ENCODE results near the gene CAMTA1.

Gene CAMTA1

GRCh38 chr1:7475691-7476090 is 690.4 kb downstream of the CAMTA1 start:
- H3K4me3 ChIP-seq (ENCODE audit: low read length): no peak overlapping the region
- no peak for DNase-seq (ENCODE audit: low read depth)
- no peak for TF ChIP-seq CTCF (IDR thresholded peaks at IDR 0.05; ENCODE audit: insufficient read depth, low read depth, low read length, missing control alignments)

GRCh38 chr1:7476402-7476801 is 691.1 kb downstream of the CAMTA1 start:
- no peak for TF ChIP-seq CTCF (IDR thresholded peaks at IDR 0.05; ENCODE audit: insufficient read depth, low read depth, low read length, missing control alignments)
- no peak overlapping the region for H3K4me3 ChIP-seq (ENCODE audit: low read length)
- DNase-seq (ENCODE audit: low read depth): no peak

- DNase-seq (ENCODE audit: low read depth): no peak
- TF ChIP-seq CTCF (IDR thresholded peaks at IDR 0.05; ENCODE audit: insufficient read depth, low read depth, low read length, missing control alignments): no peak
- no peak overlapping the region for H3K4me3 ChIP-seq (ENCODE audit: low read length)
Measured at GRCh38 chr1:7476861-7477547, 691.8 kb downstream of the CAMTA1 start.

- TF ChIP-seq CTCF (IDR thresholded peaks at IDR 0.05; ENCODE audit: insufficient read depth, low read depth, low read length, missing control alignments): no peak
- DNase-seq (ENCODE audit: low read depth): no peak
- no peak overlapping the region for H3K4me3 ChIP-seq (ENCODE audit: low read length)
Measured at GRCh38 chr1:7477593-7477992, 692.3 kb downstream of the CAMTA1 start.

GRCh38 chr1:7478142-7478790 is 693.0 kb downstream of the CAMTA1 start:
- no peak for TF ChIP-seq CTCF (IDR thresholded peaks at IDR 0.05; ENCODE audit: insufficient read depth, low read depth, low read length, missing control alignments)
- DNase-seq (ENCODE audit: low read depth): no peak
- H3K4me3 ChIP-seq (ENCODE audit: low read length): no peak overlapping the region

GRCh38 chr1:7478809-7479499 is 693.7 kb downstream of the CAMTA1 start:
- no peak for TF ChIP-seq CTCF (IDR thresholded peaks at IDR 0.05; ENCODE audit: insufficient read depth, low read depth, low read length, missing control alignments)
- DNase-seq (ENCODE audit: low read depth): peak; percentile 49
- no peak overlapping the region for H3K4me3 ChIP-seq (ENCODE audit: low read length)

Data from epithelial cell of esophagus (primary cell).